IPS-15b (cell line): ENCODE data around the gene OR52E6.

ENCODE experiments used
- H3K27me3 ChIP-seq: one replicate; pipeline ENCODE4 v1.6.1; 2013; ENCODE audit warnings: low read length; ENCODE audit not compliant: control insufficient read depth, insufficient read depth
- H3K36me3 ChIP-seq: one replicate; pipeline ENCODE4 v1.6.1; 2013; ENCODE audit warnings: low read length; ENCODE audit not compliant: control insufficient read depth, insufficient read depth
- H3K4me1 ChIP-seq: one replicate; pipeline ENCODE4 v1.6.1; 2013; ENCODE audit warnings: mild to moderate bottlenecking, low read length; ENCODE audit not compliant: control insufficient read depth, insufficient read depth
- H3K4me3 ChIP-seq: one replicate; pipeline ENCODE4 v1.5.1; 2013; ENCODE audit warnings: low read depth, low read length
- H3K9ac ChIP-seq: one replicate; pipeline ENCODE4 v1.6.1; 2013; ENCODE audit warnings: low read depth, mild to moderate bottlenecking, low read length
- H3K9me3 ChIP-seq: one replicate; pipeline ENCODE4 v1.6.1; 2013; ENCODE audit warnings: mild to moderate bottlenecking, low read length; ENCODE audit not compliant: control insufficient read depth, insufficient read depth

The OR52E6 gene

DNA sequence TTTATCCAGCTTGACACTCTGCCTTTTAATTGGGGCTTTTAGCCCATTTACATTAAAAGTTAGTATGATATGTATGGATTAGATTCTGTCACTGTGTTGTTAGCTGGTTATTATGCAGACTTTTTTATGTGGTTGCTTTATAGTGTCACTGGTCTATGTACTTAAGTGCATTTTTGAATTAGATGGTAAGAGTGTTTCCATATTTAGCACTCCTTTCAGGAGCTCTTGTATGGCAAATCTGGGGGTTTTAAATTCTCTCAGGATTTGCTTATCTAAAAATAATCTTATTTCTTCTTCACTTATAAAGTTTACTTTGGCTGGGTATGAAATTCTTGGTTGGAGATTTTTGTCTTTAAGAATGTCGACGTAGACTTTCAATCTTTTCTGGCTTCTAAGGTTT is 4.0 kb downstream of the OR52E6 start:
- H3K36me3 ChIP-seq = no peaks in the 10 kb centered on the region
- no peak overlapping the region for H3K4me3 ChIP-seq
- no peak overlapping the region for H3K9ac ChIP-seq
- H3K9me3 ChIP-seq = no peaks in the 10 kb centered on the region
- H3K27me3 ChIP-seq = no peaks in the 10 kb centered on the region
- no peaks in the 10 kb centered on the region for H3K4me1 ChIP-seq

DNA sequence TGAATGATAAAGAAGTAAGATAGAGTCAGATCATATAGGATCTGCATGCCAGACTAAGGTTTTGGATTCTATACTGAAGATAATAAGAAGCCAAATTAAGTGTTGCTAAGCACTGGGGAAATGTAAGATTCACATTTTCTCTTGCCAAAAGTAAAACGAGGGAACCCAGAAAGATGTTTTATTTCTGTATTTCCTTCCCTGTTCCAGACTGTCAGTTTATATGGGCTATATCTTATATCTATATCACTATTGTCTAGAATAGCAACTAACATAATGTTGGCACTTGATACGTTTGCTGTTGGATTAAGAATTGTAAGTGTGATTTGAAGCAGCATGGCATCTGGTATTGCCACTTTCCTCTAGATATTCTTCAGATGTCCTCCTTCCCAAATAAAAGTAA is 8.3 kb downstream of the OR52E6 start:
- H3K36me3 ChIP-seq = no peaks in the 10 kb centered on the region

DNA sequence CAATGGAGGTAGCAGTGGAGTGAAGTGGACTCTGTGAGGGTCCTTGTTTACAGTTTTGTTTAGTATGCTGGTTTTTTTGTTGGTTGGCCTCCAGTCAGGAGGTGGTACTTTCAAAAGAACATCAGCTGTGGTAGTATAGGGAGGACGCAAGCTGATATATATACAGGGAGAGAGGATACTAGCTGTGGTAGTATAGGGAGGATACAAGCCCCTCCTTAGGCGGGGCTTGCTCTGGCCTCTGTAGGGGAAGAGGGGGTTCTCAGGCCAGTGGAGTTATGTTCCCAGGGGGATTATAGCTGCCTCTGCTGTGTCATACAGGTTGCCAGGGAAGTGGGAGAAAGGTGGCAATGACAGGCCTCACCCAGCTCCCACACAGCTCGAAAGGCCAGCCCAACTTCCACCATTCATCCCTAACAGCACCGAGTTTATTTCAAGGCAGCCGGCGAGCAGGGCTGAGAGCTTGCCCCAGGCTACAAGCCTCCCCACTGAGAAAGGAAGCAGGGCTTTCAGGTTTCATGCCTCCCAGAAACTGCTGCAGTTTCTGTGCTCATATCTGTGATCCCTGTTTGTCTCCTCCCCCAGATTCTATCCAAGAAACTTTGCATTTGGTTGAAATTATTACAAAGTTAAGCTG is 10.4 kb downstream of the OR52E6 start:
- Histone ChIP-seq H3K9ac (no peak overlapping the region), H3K9me3 (no peaks in the 10 kb centered on the region), H3K4me1 (peaks cover 5% of the 10 kb centered on the region), H3K36me3 (no peaks in the 10 kb centered on the region), H3K27me3 (no peaks in the 10 kb centered on the region), H3K4me3 (no peak overlapping the region)

More for the DNA sequence above, 8.3 kb downstream of the OR52E6 start:
- Histone ChIP-seq H3K9me3 (no peaks in the 10 kb centered on the region), H3K27me3 (no peaks in the 10 kb centered on the region), H3K4me1 (peaks cover 5% of the 10 kb centered on the region), H3K4me3 (no peak overlapping the region), H3K9ac (no peak overlapping the region)

DNA sequence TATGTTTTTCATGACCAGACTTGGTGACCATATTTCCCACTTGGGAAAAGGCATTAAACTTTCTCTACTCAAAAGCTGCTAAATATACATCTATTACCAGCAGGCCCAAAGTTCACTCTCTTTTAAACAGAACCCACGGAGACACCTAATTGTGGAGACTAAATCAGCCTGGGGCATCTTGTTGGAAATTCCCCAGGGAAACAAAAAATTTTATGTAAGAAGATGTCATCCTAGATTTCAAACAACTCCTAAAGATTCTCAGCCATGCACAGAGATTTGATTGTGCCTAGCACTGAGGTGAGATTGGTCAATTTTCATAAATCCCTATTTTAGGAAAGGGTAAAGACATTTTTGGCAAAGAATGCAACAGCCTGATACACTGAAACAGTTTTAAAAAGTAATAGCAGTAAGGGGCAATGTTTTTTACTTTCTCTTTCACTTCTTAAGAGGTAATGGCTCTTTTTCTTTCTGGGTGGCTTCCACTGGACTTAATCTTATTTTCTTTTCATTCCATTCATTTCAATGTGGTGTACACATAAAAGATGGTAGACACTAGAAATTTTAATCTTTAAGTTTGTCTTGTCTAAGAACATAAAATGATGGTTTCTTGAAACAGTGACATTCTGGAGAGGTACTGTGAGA is 23.3 kb downstream of the OR52E6 start:
- Histone ChIP-seq H3K36me3 (no peaks in the 10 kb centered on the region), H3K9ac (no peak overlapping the region), H3K9me3 (no peaks in the 10 kb centered on the region), H3K4me3 (no peak overlapping the region), H3K27me3 (no peaks in the 10 kb centered on the region), H3K4me1 (no peaks in the 10 kb centered on the region)

DNA sequence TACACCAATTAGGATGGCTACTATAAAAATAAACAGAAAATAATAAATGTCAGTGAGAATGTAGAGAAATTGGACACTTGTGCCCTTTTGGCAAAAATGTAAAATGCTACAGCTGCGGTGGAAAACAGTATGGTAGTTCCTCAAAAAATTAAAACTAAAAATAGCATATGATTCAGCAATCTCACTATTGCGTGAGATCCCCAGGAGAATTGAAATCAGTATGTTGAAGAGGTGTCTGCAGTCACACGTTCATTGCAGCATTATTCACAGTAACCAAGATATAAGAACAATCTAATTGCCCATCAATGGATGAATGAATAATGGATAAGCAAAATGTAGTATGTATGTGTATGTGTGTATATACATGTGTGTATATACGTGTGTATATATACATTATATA is 26.2 kb downstream of the OR52E6 start:
- Histone ChIP-seq H3K4me1 (no peaks in the 10 kb centered on the region), H3K36me3 (no peaks in the 10 kb centered on the region), H3K27me3 (no peaks in the 10 kb centered on the region), H3K4me3 (no peak overlapping the region), H3K9ac (no peak overlapping the region), H3K9me3 (no peaks in the 10 kb centered on the region)

DNA sequence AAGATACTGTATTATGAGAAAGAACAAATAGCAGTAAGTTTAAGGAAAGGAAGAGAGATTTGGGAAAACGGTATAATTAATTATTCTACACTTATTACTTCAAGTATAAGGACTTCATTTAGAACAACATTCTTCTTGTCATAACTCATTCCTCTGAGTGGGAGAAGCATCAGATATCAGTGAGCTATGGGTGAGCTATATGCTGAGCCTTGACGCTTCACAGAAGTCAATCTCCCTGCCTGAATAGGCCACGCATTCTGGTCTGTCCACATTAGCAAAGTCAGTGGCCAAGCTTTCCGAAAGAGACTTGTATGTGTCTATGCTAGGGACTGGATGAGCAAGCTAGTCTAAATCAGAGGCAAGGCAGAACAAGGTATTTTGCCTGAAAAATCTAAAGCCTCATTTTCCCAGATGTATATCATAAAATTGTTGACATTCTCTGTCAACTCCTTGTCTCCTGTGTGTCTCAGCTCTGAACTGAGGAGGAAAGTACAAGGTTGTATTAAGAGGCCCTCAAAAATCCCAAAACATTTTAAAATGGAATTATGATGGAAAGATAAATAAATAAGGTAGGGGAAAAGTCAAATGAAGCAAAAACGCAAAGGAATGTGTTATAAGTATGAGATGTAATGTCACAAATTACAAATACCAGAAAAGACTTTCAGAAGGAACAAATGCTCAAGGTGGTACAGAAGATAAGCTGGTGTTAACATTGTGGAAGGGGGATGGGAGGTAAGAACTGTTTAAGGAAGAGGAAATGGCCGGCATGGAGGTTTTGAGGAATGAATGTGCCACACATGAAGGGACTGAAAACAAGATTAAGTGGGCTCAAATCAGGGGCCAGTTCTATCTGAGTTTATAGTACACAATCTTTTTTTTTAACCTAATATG is 31.5 kb downstream of the OR52E6 start:
- H3K9me3 ChIP-seq = no peaks in the 10 kb centered on the region
- H3K27me3 ChIP-seq = no peaks in the 10 kb centered on the region
- no peak overlapping the region for H3K4me3 ChIP-seq
- H3K4me1 ChIP-seq = no peaks in the 10 kb centered on the region
- no peaks in the 10 kb centered on the region for H3K36me3 ChIP-seq
- no peak overlapping the region for H3K9ac ChIP-seq

DNA sequence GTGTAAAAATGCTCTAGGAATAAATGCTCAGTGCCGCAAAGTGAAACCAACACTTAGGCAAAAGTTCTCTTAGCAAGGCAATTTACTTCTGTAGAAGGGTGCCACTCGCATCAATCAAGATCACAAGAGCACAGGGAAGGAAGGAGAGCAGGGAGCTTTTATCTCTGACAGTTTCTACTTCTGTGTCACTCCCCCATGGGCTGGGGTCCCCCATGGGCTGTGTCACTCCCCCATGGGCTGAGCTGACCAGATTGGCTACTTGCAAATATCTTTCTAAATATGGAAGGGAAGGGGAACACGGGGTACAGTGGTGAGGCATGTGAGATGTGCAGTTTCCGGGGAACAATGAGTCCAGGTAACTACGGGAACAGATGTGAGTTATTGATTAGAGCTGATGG is 32.6 kb downstream of the OR52E6 start:
- peak overlapping the region; percentile 72 for H3K9ac ChIP-seq
- peak overlapping the region; percentile 88 for H3K4me3 ChIP-seq
- no peaks in the 10 kb centered on the region for H3K36me3 ChIP-seq
- H3K9me3 ChIP-seq = no peaks in the 10 kb centered on the region
- H3K27me3 ChIP-seq = no peaks in the 10 kb centered on the region
- H3K4me1 ChIP-seq = no peaks in the 10 kb centered on the region

DNA sequence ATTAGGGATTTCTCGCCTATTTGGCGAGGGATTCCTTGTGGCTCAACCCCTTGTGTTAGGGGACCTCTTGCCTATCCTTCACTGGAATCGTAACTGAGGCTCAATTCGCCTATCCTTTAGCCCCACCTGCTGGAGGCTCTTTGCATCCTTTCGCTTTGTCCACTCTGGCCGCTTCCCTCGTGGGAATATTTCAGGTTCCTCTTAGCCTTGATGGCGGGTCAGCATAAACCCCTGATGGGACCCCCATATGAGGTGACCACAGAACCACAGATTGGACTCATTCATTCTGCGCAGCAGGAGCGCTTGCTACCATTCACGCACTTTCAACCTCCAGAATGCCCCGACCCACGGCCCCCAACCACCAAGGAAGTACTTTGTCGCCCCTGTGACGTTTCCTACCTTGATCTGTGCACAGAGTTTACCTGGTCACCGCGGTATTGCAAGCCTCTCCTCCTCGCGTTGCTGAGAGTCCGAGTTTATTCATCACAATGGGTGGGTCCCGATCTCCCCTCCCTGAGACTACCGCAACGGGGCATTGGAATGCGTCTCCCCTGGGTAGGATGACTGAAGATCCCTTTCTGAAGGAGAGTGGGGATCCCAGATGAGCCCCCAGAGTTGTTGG is 33.1 kb downstream of the OR52E6 start, which contains the start of gene OR52N2:
Gene OR52N2, plus strand, starts transcription at position 425 of the 622 bp plus-strand sequence. CDS start 11,412 bp downstream, outside the sequence.
- Histone ChIP-seq H3K4me3 (peak within 1 kb of the TSS; percentile 88), H3K9ac (peak within 1 kb of the TSS; percentile 72)

DNA sequence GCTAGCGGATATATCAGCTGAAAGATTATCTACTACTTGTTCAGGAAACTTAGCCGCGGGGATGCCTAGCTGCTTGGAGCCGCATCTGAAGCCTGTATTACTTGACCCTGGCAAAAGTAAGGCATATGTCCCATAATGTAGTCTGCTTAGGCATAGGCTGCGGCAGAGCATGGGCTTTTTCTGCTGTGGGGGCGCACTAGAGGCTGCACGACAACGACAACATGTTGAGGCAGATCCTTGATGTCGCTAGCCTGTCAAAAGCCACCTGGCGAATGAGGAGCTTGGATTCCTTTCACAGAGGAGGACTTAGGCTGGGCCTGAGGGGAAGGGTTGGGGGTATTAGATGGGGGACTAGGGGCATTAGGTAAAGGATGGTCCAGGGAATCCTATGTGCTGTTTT is 34.1 kb downstream of the OR52E6 start:
- no peaks in the 10 kb centered on the region for H3K36me3 ChIP-seq
- H3K4me3 ChIP-seq = no peak overlapping the region
- H3K9ac ChIP-seq = no peak overlapping the region
- no peaks in the 10 kb centered on the region for H3K4me1 ChIP-seq
- peaks cover 5% of the 10 kb centered on the region for H3K9me3 ChIP-seq
- H3K27me3 ChIP-seq = no peaks in the 10 kb centered on the region

More for the DNA sequence above, 33.1 kb downstream of the OR52E6 start, which contains the start of gene OR52N2:
- Histone ChIP-seq H3K36me3 (no peaks in the 10 kb centered on the region), H3K9me3 (peaks cover under 1% of the 10 kb centered on the region), H3K4me1 (no peaks in the 10 kb centered on the region), H3K27me3 (no peaks in the 10 kb centered on the region)

DNA sequence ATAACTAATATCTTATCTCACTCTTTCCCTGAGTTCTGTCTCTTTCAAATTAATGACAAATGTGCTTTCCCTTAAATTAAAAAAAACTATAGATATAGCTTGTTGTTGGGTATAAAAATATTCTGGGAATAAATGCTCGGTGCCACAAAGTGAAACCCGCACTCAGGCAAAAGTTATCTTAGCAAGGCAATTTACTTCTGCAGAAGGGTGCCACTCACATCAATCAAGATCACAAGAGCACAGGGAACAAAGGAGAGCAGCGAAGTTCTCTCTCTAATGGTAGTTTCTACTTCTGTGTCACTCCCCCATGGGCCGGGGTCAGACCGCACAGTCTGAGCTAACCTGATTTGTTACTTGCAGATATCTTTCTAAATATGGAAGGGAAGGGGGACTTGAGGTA is 37.7 kb downstream of the OR52E6 start:
- H3K27me3 ChIP-seq = no peaks in the 10 kb centered on the region

DNA sequence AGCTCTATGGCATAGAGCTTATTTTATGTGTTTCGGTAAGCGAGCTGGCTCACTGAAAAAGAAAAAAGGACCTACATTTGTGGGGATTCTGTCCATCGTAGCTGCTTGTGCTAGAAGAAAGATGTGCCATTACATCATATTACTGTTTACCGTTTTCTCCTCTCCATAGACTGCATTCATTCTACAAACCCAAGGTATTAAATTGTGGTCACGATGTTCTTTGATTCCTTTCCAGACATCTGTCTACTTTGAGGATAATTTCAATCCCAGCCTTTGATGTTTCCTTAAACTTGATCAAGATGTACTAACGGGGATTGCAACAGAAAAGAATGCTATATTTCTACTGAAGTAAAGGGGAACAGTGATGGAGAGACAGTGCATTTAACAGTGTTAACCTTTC is 45.2 kb downstream of the OR52E6 start:
- Histone ChIP-seq H3K4me1 (no peaks in the 10 kb centered on the region), H3K9ac (no peak overlapping the region), H3K9me3 (no peaks in the 10 kb centered on the region), H3K4me3 (no peak overlapping the region), H3K27me3 (no peaks in the 10 kb centered on the region), H3K36me3 (no peaks in the 10 kb centered on the region)

More for the DNA sequence above, 37.7 kb downstream of the OR52E6 start:
- Histone ChIP-seq H3K4me3 (no peak overlapping the region), H3K9me3 (peaks cover 5% of the 10 kb centered on the region), H3K9ac (no peak overlapping the region), H3K4me1 (no peaks in the 10 kb centered on the region), H3K36me3 (no peaks in the 10 kb centered on the region)
